Testis (tissue), 2 donors: Measurements from ENCODE around the gene PLCH2.

ENCODE experiments used
- CTCF ChIP-seq, 3 experiments: fragments of 450-650 bp in 2 of 3; fragments of 200-600 bp in 1 of 3; sonication (generic) in 1 of 3; IDR thresholded peaks; one replicate each; pipeline ENCODE4 v1.5.1; 2016 to 2019; ENCODE audit warnings: antibody characterized with exemption in 3 of 3, mild to moderate bottlenecking in 2 of 3, moderate library complexity in 1 of 3
- POLR2A ChIP-seq: fragments of 450-650 bp; IDR thresholded peaks from one replicate; pipeline ENCODE4 v1.6.1; 2017; ENCODE audit warnings: antibody characterized with exemption, mild to moderate bottlenecking, moderate library complexity

GRCh38 chr1:2502661-2503553 lies 26.8 kb downstream of the PLCH2 start:
- TF ChIP-seq CTCF (IDR thresholded peaks at IDR 0.05) (no peak), POLR2A (no peak)
